ENCODE measurements around the gene AGXT.

Gene AGXT

DNA sequence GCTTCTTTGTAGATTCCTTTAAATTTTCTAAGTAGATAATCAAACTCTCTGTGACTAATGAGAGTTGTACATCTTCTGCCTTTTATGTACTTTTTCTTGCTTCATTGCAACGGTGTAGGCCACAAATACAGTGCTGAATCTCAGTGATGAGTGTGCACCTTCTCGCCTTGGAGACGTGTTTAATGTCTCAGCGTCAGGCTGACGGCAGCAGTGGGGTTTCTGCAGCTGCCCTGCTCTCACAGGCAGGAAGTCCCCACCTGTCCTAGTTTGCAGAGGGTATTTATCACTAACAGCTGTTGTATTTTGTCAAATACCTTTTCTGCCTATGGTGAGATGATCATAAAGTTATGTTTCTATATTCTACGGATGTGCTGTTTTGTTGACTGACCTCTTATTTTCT is 13.3 kb downstream of the AGXT start:
- no peak overlapping the region for H3K27ac ChIP-seq
- H3K4me3 ChIP-seq = no peak overlapping the region

DNA sequence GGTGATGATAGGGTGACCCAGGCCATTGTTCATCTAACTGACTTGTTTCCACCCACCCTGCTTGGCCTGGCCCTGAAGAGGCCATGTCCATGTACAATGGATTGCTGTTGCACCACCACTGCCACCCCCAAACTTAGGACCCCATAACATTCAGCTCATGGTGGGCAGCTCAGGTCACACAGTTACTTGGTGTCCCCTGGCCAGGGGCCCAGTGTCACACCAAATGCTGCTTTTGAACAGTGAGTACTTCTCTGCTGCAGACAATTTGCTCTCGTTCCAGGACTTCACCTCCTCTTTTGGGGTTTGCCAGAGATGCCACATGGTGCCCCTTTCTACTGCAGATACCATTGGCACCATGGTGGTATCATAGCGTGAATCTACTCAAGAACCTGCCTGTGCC is 15.6 kb downstream of the AGXT start:
- H3K27ac ChIP-seq = no peak overlapping the region

GRCh38 chr2:240884745-240885144 is 16.1 kb downstream of the AGXT start:
- Histone ChIP-seq H3K4me3 (no peak overlapping the region), H3K27ac (no peak overlapping the region)

More for the DNA sequence above, 15.6 kb downstream of the AGXT start:
- no peak overlapping the region for H3K4me3 ChIP-seq

- H3K27ac ChIP-seq = no peak overlapping the region
- no peak overlapping the region for H3K4me3 ChIP-seq
Observed at GRCh38 chr2:240885566-240885965, 16.9 kb downstream of the AGXT start.

DNA sequence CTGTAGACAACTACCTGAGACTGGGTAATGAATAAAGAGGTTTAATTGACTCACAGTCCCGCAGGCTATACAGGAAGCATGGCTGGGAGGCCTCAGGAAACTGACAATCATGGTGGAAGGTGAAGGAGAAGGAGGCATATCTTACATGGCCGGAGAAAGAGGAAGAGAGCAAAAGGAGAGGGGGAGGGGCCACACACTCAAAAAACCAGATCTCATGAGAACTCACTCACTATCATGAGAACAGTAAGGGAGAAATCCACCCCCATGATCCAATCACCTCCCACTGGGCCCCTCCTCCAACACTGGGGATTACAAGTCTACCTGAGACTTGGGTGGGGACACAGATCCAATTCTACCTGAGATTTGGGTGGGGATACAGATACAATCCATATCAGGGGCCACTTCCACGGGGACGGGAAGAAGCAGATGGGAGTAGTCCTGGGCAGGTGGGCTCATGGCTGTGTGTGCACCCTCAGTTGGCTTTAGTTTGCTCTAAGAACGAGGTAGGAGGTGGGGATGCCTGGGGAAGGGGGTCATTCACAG is 17.5 kb downstream of the AGXT start:
- H3K27ac ChIP-seq = no peak overlapping the region
- H3K4me3 ChIP-seq = no peak overlapping the region

DNA sequence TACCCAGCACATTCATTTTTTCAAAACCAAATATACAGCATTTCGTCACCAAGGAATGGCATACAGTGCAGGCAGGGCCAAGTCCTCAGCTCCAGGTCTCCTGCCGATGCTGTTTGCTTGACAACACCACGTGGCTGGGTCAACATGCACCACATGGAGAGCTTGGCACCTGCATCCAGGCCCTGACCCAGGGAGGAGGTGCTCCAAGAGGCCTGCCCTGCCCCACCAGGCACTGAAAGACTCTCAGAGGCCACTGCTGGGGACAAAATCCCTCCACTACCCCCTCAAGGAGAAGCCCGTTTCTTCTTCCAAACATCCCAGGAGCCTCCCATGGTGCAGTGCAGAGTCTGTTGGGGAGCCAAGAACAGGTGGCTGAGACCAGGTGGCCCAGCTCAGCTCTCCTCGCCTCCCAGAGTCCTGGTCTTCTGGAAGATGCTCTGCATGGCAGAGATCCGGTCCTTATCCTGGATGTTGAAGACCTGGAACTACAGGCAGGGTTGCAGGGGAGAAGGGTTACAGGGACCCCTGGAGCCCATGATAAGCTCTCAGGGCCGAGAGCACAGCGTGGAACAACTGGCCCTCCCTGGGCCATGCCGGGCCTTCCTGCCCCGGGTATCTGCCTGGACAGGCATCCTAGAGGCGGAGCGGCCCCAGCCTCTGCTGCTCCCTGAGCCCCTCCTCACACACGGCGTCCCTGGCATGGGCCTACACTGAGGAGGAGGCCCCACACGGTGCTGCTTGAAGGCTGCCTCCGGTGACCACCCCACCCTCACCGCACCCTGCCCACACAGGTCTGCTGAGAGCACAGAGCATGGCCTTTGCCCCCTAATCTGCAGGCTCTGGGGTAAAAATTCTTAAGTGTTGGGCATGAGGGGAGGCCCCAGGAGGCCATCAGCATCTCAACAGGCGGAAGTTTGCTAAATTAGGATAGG is 18.3 kb downstream of the AGXT start:
- no peak overlapping the region for H3K27ac ChIP-seq
- no peak overlapping the region for H3K4me3 ChIP-seq

- Histone ChIP-seq H3K27ac (no peak overlapping the region), H3K4me3 (no peak overlapping the region)
Observed at GRCh38 chr2:240887631-240888030, 19.0 kb downstream of the AGXT start.

DNA sequence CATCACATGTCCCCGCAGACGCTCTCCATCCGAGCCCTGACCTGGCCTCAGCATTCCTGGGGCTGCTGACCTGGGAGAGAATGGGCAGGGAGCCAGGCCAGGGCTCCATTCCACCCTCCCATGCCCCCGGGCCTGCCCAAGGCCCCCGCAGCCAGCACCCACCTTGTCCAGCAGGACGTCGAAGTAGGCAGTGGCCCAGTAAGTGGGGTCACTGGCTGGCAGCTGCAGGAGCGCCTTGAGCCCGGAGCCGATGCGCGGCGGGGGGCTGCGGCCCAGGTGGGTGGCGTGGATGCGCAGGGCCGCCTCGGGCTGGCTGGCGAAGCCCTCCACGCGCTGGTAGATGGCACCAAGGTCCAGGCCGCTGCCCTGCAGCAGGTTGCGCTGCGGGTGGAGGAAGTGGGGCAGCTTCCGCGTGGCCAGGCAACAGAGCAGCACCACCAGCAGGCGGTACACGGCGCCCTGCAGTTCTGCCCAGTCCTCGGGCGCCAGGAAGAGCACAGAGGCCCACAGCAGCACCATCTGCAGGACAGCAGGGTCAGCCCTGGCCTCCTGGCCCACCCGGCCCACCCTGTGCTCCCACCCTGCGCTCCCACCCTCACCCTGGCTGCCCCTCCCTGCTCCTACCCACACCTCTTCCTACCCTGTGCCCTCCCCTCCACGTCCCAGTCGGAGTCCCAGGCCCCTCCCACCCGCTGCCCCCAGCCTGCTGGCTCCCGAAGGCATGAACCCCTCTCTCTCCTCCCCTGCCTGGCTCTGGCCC is 19.7 kb downstream of the AGXT start:
- no peak overlapping the region for H3K27ac ChIP-seq
- no peak overlapping the region for H3K4me3 ChIP-seq

DNA sequence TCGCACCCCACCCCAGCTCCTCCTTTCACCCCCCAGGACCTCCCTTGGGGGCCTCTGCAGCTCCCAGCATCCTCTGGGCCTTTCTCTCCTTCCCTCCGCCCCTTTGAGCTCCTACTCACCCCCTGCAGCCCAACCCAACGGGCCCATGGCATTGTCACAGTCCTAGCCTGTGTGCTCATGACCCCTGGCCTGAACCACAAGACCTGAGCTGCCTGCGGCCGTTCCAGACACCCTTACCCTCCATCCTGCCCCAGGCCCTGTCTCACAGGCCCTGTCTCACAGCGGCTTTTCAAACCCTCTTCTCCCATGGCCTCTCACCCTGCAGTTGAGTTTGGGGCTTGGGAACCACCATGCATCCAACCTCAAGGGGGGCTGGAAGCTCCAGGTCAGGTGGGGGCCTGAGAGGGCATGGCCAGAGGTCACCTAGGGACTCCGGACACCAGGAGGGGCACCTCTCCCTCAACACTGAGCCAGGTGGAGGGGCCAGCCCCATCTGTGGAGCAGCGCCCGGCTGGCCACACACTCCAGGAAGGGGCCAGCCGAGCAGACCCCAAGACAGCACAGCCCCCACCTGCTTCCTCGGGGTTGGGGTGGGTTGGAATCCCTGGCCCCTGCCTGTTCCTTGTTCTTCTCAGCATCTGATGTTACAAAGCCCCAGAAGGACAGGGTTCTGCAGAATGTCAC is 20.4 kb downstream of the AGXT start:
- Histone ChIP-seq H3K27ac (peak overlapping the region in 1 of 21 experiments; percentile 44), H3K4me3 (no peak overlapping the region)

DNA sequence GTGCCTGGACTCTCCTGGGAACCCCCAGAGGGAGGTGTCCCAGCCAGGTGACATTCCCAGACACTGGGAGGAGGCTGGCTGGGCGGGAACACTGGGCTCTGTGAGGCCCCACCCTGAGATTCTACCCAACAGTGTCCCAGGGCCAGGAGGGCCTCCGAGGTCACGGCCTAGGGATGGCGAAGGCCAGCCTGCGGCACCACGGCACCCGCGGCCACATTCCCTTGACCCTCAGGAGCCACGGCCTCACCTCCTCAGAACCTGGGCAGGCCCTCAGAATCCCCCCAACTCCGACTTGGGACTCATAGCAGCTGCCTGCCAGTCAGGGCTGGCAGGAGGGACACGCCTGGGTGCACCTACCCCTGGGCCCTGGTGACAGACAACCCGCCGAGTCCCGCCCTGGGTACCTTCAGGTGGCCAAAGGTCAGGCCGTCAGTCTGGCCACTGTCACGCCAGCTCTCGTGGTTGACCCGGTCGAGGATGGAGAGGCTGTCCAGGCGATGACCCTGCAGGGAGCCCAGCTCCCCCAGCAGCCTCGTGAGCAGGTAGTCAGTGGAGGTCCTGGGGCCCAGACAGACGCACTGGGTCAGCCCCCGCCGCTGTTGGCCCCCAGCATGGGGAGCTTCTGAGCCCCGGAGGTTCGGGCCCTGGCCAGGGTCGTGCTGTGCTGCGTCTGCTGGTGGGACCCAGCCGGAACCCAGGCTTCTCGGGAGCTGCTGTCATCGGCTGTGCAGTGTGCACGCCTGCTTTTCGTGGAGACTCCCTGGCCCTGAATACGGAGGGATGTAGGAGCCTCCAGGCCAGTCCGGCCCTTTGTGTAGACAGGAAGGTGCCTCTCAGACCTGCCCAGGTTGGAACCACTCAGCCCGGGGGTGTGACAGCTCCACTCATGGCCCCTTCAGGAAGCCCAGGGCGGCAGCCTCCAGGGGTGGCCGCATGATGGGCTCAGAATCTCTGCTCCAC is 21.3 kb downstream of the AGXT start:
- Histone ChIP-seq H3K27ac (peak overlapping the region in 1 of 21 experiments; percentile 49), H3K4me3 (no peak overlapping the region)

DNA sequence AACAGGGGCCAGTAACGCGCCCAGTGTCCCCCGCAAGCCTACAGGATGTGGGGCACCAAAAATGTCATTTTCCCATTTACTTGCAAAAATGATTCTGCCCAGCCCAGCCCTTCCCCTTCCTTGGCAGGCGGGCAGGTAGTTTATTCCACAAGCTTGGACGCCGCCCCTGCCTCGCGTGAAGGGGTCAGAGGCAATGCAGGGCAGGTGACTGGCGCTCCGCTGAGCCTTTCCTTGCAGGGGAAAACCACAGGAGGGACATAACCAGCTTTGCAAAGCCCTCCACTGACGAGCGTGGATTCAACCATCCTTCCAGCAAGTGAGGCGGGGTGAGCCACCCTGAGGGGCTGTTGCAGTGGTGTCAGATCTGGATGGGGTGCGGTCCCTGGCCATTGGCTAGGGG is 22.1 kb downstream of the AGXT start:
- no peak overlapping the region for H3K4me3 ChIP-seq

GRCh38 chr2:240891492-240892340 is 23.1 kb downstream of the AGXT start:
- H3K4me3 ChIP-seq = no peak overlapping the region

More for the DNA sequence above, 22.1 kb downstream of the AGXT start:
- no peak overlapping the region for H3K27ac ChIP-seq

GRCh38 chr2:240892356-240892755 is 23.7 kb downstream of the AGXT start:
- no peak overlapping the region for H3K4me3 ChIP-seq
- H3K27ac ChIP-seq = peak overlapping the region in 8 of 21 experiments; percentile 17 to 69 (median 46)

More at GRCh38 chr2:240891492-240892340, 23.1 kb downstream of the AGXT start:
- H3K27ac ChIP-seq = peak overlapping the region in 5 of 21 experiments; percentile 17 to 69 (median 61)

DNA sequence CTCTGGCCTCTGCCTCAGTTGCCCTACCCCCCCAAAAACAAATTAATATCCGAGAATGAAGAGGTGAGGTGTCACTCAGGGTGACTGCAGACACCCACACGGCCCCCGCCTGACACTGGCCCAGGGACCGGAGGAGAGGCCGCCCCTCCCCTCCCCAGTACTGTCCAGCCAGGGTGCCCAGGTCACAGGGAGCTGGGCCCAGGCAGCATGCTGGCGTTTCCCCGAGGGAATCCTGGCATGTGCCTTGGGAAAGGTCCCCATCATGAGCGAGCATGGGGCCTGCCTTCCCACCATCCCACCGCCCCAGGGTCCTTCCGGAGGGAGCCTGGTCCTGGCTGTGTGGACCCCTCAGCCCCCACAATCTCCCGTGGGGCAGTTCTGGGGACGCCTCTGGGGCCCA is 24.3 kb downstream of the AGXT start:
- H3K4me3 ChIP-seq = peak overlapping the region in 3 of 7 experiments; percentile 9 to 28 (median 14)
- H3K27ac ChIP-seq = peak overlapping the region in 10 of 21 experiments; percentile 17 to 69 (median 46)

DNA sequence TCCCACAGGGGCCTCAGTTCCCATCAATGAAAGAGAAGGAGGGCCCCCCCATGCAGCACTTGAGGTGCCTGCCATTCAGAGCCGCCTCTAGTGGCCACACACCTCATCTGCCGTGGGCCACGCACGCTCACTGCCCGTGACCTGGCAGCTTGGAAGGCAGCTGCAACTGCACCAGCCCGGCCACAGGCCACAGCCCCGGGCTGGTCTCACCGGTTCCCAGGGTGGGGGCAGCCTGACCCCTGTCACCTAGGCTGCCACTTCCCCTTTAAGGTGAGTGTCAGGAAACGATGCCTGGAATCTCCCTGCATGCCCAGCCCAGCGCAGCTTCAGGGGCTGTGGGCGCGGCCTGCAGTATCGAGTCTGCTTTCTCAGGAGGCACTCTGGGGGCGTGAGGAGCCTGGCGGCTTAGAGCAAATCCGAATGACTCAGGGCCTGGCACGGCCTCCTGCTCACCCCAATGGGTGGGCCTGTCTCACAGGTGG is 24.8 kb downstream of the AGXT start:
- Histone ChIP-seq H3K27ac (peak overlapping the region in 13 of 21 experiments; percentile 17 to 77 (median 41)), H3K4me3 (peak overlapping the region in 4 of 7 experiments; percentile 9 to 28 (median 18))

DNA sequence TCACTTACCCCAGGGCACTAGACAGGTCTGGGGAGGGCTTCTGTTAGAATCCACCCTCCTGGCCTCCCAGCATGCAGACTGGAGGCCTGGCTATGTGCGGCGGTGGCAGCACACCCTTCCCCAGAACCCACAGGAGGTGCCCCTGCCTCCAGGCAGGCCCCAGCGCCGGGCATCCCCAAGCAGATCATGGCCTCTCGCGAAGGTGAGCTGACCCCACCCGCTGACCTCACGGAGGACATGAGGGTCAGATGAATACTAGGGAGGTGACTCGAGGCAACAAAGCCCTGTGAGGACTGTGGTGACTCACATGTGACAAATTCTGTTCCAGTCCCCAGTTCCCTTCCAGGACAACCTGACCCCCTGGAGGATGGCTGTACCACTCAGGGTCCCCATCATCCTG is 25.4 kb downstream of the AGXT start:
- Histone ChIP-seq H3K4me3 (peak overlapping the region in 6 of 7 experiments; percentile 4 to 28 (median 15)), H3K27ac (peak overlapping the region in 14 of 21 experiments; percentile 6 to 77 (median 34))

DNA sequence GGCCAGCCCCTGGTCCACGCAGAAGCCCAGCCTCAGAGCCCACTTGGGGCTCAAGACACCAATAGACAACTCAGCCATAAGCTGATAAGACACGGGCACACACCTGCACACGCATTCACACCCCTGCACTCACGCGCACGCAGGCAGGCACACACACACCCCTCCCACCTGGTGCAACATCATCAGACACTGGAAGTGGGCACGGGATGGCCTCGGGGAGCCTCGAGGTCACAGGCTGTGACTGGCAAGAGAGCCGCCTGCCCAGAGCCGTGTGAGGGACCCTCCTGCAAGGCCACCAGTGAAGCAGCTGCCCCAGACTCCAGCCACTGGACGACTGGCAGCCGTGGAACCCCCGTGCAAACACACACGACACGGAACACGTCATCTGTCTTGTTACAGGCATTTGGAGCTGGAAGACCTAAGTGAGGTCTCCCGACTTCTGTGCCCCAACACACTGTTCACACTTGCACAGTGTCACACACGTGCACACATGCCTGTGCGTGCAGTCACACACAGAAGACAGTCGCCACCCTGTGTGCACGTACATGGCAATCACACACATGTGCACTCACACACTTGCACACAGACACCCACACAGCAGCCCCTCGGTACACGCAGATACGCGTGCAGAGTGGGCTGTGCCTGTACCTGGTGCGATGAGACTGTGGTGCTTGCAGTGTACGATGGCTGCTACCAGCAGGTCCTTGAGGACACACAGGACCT is 26.4 kb downstream of the AGXT start:
- Histone ChIP-seq H3K27ac (peak overlapping the region in 6 of 21 experiments; percentile 17 to 77 (median 54)), H3K4me3 (peak overlapping the region; percentile 2 to 28 (median 19))
